HEK293T (cell line): ENCODE measurements around the gene CHRM4.

ENCODE experiments used
- ARNT ChIP-seq: fragments of 450-650 bp; IDR thresholded peaks from 2 replicates; pipeline ENCODE4 v1.6.1; 2017; ENCODE audit warnings: mild to moderate bottlenecking
- BHLHE40 ChIP-seq: fragments of 450-650 bp; IDR thresholded peaks from 2 replicates; pipeline ENCODE4 v1.6.1; 2016; ENCODE audit warnings: mild to moderate bottlenecking, moderate library complexity, borderline replicate concordance
- ELF4 ChIP-seq: fragments of 450-650 bp; IDR thresholded peaks from 2 replicates; pipeline ENCODE4 v1.6.1; 2017; ENCODE audit warnings: antibody characterized with exemption
- FOXA1 ChIP-seq: fragments of 450-650 bp; IDR thresholded peaks from 2 replicates; pipeline ENCODE4 v1.6.1; 2016; ENCODE audit warnings: mild to moderate bottlenecking
- FOXM1 ChIP-seq: fragments of 450-650 bp; IDR thresholded peaks from 2 replicates; pipeline ENCODE4 v1.6.1; 2017; ENCODE audit warnings: mild to moderate bottlenecking, borderline replicate concordance
- HDGF ChIP-seq: fragments of 450-650 bp; IDR thresholded peaks from 2 replicates; pipeline ENCODE4 v1.6.1; 2017; ENCODE audit warnings: antibody characterized with exemption, borderline replicate concordance
- SP1 ChIP-seq: fragments of 450-650 bp; IDR thresholded peaks from 2 replicates; pipeline ENCODE4 v1.6.1; 2017
- SUZ12 ChIP-seq: fragments of 450-650 bp; IDR thresholded peaks from 2 replicates; pipeline ENCODE4 v1.6.1; 2016; ENCODE audit warnings: mild to moderate bottlenecking
- TARDBP ChIP-seq: fragments of 450-650 bp; IDR thresholded peaks from 2 replicates; pipeline ENCODE4 v1.6.1; 2016

GRCh38 chr11:46429717-46430116 lies 38.1 kb upstream of the CHRM4 start:
- TF ChIP-seq HDGF = no peak
- no peak for TF ChIP-seq ARNT
- no peak for TF ChIP-seq FOXM1
- no peak for TF ChIP-seq BHLHE40
- TF ChIP-seq SP1 = no peak
- no peak for TF ChIP-seq SUZ12
- no peak for TF ChIP-seq ELF4
- no peak for TF ChIP-seq FOXA1
- no peak for TF ChIP-seq TARDBP
